HCT116 (cell line): Measurements from ENCODE around the gene WDR48.

Experiments
- CEBPB ChIP-seq: IDR thresholded peaks from 2 replicates; pipeline ENCODE4 v1.6.1; 2012; ENCODE audit warnings: low read depth
- CTCF ChIP-seq, 3 experiments: fragments of 200-600 bp in 1 of 3; sonication (generic) in 1 of 3; IDR thresholded peaks in 2 of 3; conservative IDR thresholded peaks in 1 of 3; 2 replicates each; pipeline ENCODE4 v1.5.1; 2012 to 2017; ENCODE audit warnings: low read depth in 2 of 3, low read length in 2 of 3, antibody characterized with exemption in 1 of 3, borderline replicate concordance in 1 of 3, control low read depth in 1 of 3, mild to moderate bottlenecking in 1 of 3, mixed read lengths in 1 of 3, mixed run types in 1 of 3, moderate library complexity in 1 of 3; ENCODE audit not compliant: insufficient read depth in 1 of 3
- POLR2AphosphoS5 ChIP-seq: IDR thresholded peaks from 2 replicates; pipeline ENCODE4 v1.6.1; 2011; ENCODE audit warnings: mild to moderate bottlenecking, low read depth, low read length, moderate library complexity
- YY1 ChIP-seq: IDR thresholded peaks from 2 replicates; pipeline ENCODE4 v1.6.1; 2011; ENCODE audit warnings: low read length, low read depth, moderate library complexity, mild to moderate bottlenecking; ENCODE audit not compliant: insufficient replicate concordance; ENCODE audit errors: extremely low read depth
- TF ChIP-seq, protein P1 (sequence below): IDR thresholded peaks from 2 replicates; pipeline ENCODE4 v1.6.1; 2012; ENCODE audit warnings: low read depth

DNA sequence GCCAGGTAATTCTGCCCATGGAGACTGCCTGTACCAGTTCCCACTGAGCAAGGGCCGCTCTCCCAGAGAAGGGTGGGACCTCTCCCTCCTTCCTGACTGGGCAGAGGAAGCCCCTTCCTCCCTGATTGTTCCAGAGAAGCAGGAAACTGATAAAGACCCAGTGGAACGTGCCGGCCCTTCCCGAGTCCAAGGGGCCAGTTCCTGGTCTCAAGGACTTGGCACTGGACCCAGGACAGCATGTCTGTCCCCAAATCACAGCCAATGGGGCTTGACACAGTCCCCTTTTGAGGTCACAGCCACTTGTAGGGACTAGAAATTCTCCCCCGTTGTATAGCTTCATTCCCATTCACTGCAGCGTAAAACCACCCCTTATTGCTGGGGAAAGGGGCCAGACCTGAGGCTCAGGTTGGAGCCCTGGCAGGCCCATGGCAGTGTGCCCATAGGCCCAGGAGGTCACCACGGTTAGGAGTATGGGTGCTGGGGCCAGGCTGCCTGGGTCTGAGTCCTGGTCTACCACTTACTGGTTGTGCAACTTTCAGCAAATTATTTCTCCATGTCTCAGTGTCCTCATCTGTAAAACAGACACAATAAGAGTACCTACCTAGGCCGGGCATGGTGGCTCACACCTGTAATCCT is 83.5 kb downstream of the WDR48 start:
- TF ChIP-seq CEBPB: no peak
- TF ChIP-seq, protein P1, sequence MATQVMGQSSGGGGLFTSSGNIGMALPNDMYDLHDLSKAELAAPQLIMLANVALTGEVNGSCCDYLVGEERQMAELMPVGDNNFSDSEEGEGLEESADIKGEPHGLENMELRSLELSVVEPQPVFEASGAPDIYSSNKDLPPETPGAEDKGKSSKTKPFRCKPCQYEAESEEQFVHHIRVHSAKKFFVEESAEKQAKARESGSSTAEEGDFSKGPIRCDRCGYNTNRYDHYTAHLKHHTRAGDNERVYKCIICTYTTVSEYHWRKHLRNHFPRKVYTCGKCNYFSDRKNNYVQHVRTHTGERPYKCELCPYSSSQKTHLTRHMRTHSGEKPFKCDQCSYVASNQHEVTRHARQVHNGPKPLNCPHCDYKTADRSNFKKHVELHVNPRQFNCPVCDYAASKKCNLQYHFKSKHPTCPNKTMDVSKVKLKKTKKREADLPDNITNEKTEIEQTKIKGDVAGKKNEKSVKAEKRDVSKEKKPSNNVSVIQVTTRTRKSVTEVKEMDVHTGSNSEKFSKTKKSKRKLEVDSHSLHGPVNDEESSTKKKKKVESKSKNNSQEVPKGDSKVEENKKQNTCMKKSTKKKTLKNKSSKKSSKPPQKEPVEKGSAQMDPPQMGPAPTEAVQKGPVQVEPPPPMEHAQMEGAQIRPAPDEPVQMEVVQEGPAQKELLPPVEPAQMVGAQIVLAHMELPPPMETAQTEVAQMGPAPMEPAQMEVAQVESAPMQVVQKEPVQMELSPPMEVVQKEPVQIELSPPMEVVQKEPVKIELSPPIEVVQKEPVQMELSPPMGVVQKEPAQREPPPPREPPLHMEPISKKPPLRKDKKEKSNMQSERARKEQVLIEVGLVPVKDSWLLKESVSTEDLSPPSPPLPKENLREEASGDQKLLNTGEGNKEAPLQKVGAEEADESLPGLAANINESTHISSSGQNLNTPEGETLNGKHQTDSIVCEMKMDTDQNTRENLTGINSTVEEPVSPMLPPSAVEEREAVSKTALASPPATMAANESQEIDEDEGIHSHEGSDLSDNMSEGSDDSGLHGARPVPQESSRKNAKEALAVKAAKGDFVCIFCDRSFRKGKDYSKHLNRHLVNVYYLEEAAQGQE: no peak
- no peak for TF ChIP-seq YY1
- no peak for TF ChIP-seq POLR2AphosphoS5
- TF ChIP-seq CTCF (IDR thresholded peaks at IDR 0.05 in 2 of 3, conservative IDR thresholded peaks at IDR 0.05 in 1 of 3; ENCODE audit: borderline replicate concordance in 1 of 3, insufficient read depth in 1 of 3, low read depth in 2 of 3, low read length in 2 of 3): no peak
